ENCODE measurements around the gene TMC3.

TMC3 gene

DNA sequence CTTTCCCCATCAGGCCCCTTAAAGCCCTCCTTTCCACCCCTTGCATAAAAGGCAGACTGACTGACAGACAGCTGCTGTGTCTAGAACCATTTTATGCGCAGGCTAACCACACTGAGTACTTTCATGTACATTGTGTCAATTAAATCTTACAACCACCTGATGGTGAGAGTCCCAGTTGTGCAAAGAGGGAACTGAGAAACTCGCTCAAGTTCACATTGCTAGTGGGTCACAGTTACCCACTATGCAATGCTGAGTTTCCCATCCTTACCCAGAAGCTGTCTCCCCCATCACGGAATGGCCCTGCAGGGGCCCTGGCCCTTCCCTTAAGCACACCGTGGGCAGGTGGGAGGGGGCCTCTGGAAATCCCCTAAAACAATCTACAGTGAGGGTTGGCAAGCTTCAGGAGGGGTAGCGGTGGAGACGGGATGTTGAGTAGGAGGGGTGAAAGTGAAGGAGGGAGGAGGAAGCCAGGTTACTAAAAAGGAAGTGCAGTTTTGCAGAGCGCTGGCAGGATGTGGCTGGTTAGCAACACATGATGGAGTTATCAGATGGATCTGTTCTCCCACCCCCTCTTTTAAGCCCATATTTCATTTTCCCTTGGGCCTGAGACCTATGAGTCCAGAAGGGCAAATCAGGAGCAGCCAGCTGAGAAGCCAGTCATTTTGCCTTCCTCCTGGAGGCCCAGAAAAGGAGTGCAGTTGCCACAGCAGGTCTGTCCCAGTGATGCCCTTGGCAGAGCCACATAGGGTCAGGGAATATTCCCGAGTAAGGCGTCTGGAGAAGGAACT is 80.1 kb downstream of the TMC3 start:
- no peak for TF ChIP-seq CTCF (IDR thresholded peaks at IDR 0.05; ENCODE audit: extremely low read depth, missing control alignments)
- DNase-seq (ENCODE audit: low spot score) = peak; percentile 71

GRCh38 chr15:81292523-81293001 is 81.5 kb downstream of the TMC3 start:
- no peak for TF ChIP-seq CTCF (IDR thresholded peaks at IDR 0.05; ENCODE audit: extremely low read depth, missing control alignments)
- DNase-seq (ENCODE audit: low spot score) = peak; percentile 71

DNA sequence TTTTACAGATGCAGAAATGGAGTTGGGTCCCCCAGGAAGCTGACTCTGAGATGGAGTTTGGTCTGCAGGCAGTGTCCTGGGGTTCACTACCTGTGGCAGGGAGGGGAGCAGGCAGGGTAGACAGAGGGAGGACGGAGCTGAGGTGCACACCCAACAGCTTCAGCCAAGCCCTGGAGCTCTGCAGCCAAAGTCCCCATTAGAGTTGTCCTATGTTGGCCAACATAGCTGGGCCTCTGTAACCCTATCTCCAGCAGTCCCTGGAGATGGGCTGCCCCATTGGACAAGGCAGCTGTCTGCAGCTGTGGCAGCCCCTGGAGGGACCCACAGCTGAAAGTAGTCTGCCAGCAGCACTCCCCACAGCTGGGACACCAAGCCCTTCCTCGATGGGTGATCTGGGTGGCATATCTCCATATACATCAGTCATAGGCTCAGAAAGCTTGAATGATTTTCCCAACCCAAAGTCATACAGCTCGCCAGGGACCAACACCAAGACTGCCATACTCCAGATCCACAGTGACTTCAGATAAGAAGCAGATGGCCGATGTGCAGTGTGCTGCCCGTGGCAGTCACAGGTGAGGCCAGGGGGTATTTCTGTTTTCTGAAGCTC is 82.0 kb downstream of the TMC3 start:
- no peak for DNase-seq (ENCODE audit: low spot score)
- TF ChIP-seq CTCF (IDR thresholded peaks at IDR 0.05; ENCODE audit: extremely low read depth, missing control alignments) = no peak

GRCh38 chr15:81289910-81290309 is 84.1 kb downstream of the TMC3 start:
- DNase-seq (ENCODE audit: low spot score) = no peak
- no peak for TF ChIP-seq CTCF (IDR thresholded peaks at IDR 0.05; ENCODE audit: extremely low read depth, missing control alignments)

DNA sequence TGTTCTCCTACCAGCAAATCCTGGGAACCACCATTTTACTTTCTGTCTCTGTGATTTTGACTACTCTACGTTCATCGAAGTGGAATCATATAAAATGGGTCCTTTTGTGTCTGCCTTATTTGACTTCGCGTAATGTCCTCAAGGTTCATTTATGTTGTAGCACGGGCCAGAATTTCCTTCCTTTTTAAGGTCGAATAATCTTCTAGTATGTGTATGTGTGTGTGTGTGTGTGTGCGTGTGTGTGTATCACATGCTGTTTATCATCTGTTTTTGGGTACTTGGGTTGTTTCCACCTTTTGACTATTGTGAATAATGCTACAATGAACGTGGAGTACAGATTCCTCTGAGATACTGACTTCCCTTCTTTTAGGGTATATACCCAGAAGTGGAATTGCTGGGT is 85.4 kb downstream of the TMC3 start:
- DNase-seq (ENCODE audit: low spot score) = no peak
- TF ChIP-seq CTCF (IDR thresholded peaks at IDR 0.05; ENCODE audit: extremely low read depth, missing control alignments) = no peak

DNA sequence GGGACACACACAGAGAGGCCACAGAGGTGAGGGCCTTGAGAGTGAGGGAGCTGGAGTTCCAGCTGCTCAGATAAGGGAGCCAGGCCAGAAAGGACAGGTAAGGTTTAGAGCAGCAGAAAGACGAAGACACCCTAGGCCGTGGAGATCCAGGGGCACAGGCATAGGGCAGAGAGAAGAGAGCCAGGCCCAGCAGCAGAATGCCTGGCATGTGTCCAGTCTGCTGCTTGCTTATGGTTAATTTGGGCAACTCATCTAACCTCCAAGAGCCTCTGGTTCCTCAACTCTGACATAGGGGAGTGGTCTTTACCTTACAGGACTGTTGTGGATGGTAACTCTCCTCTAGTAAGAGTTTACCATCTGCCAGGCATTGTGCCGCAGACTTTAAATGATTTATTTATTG is 86.0 kb downstream of the TMC3 start:
- no peak for TF ChIP-seq CTCF (IDR thresholded peaks at IDR 0.05; ENCODE audit: extremely low read depth, missing control alignments)
- no peak for DNase-seq (ENCODE audit: low spot score)

DNA sequence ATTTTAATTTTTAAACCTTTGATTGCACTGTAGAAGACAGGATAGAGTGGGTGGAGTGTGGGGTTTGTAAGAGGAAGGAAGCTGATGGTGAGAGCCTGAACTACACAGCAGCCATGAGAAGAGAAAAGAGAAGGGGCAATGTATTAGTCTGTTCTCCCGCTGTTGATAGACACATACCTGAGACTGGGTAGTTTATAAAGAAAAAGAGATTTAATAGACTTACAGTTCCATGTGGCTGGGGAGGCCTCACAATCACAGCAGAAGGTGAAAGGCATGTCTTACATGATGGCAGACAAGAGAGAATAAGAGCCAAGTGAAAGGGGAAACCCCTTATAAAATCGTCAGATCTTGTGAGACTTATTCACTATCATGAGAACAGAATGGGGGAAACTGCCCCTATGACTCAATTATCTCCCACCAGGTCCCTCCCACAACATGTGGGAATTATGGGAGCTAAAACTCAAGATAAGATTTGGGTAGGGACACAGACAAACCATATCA is 87.3 kb downstream of the TMC3 start:
- DNase-seq (ENCODE audit: low spot score) = peak; percentile 34
- no peak for TF ChIP-seq CTCF (IDR thresholded peaks at IDR 0.05; ENCODE audit: extremely low read depth, missing control alignments)
